Neural progenitor cell (in vitro differentiated cells): ENCODE measurements around the gene SH2D1B. TPM values are rescaled to one million over a fixed set of nuclear protein-coding genes. Genes with fewer than 3 reads are reported as not detected.

Experiments
- DNase-seq: peaks from one replicate; pipeline ENCODE4 v3.0.0-alpha.2; 2016; ENCODE audit warnings: low spot score
- H2AFZ ChIP-seq: fragments of 200-600 bp; sonication (generic); replicated peaks from 2 replicates; pipeline ENCODE4 v1.6.1; 2016; ENCODE audit warnings: antibody characterized with exemption
- H3F3A ChIP-seq: fragments of 200-600 bp; sonication (generic); 2 replicates; pipeline ENCODE4 v1.6.1; 2016; ENCODE audit warnings: antibody characterized with exemption, low read depth
- H3K27ac ChIP-seq: fragments of 200-600 bp; sonication (generic); 2 replicates; pipeline ENCODE4 v1.5.1; 2016; ENCODE audit warnings: mild to moderate bottlenecking
- H3K27me3 ChIP-seq: fragments of 200-600 bp; sonication (generic); 2 replicates; pipeline ENCODE4 v1.6.1; 2016; ENCODE audit warnings: mild to moderate bottlenecking, moderate library complexity
- H3K36me3 ChIP-seq: fragments of 200-600 bp; sonication (generic); 2 replicates; pipeline ENCODE4 v1.5.1; 2016
- H3K4me1 ChIP-seq: fragments of 200-600 bp; sonication (generic); 2 replicates; pipeline ENCODE4 v1.6.1; 2016; ENCODE audit warnings: mixed run types
- H3K4me2 ChIP-seq: fragments of 200-600 bp; sonication (generic); 2 replicates; pipeline ENCODE4 v1.6.1; 2016
- H3K4me3 ChIP-seq: fragments of 200-600 bp; sonication (generic); 2 replicates; pipeline ENCODE4 v1.5.1; 2016
- H3K79me2 ChIP-seq: fragments of 200-600 bp; sonication (generic); 2 replicates; pipeline ENCODE4 v1.6.1; 2016; ENCODE audit warnings: low read depth
- H3K9ac ChIP-seq: fragments of 200-600 bp; sonication (generic); 2 replicates; pipeline ENCODE4 v1.6.1; 2016
- H3K9me3 ChIP-seq: fragments of 200-600 bp; sonication (generic); 2 replicates; pipeline ENCODE4 v1.5.1; 2016; ENCODE audit warnings: low read depth
- H4K20me1 ChIP-seq: fragments of 200-600 bp; sonication (generic); 2 replicates; pipeline ENCODE4 v1.6.1; 2016; ENCODE audit warnings: low read depth
- H3K27ac Mint-ChIP-seq: 3 replicates; pipeline ENCODE4 v1.8.0; 2021; ENCODE audit warnings: mixed read lengths
- H3K27me3 Mint-ChIP-seq: 2 replicates; pipeline ENCODE4 v1.8.0; 2022; ENCODE audit warnings: low read depth, mild to moderate bottlenecking, inconsistent platforms, moderate library complexity, mixed read lengths; ENCODE audit not compliant: insufficient read depth
- H3K36me3 Mint-ChIP-seq: 3 replicates; pipeline ENCODE4 v1.8.0; 2021; ENCODE audit warnings: mixed read lengths
- H3K4me1 Mint-ChIP-seq: 3 replicates; pipeline ENCODE4 v1.8.0; 2021; ENCODE audit warnings: mixed read lengths
- H3K4me3 Mint-ChIP-seq: 3 replicates; pipeline ENCODE4 v1.8.0; 2021; ENCODE audit warnings: mild to moderate bottlenecking, moderate library complexity, mixed read lengths
- H3K9me3 Mint-ChIP-seq: 3 replicates; pipeline ENCODE4 v1.8.0; 2020; ENCODE audit warnings: mixed read lengths
- EZH2 ChIP-seq: fragments of 200-600 bp; sonication (generic); IDR thresholded peaks from 2 replicates; pipeline ENCODE4 v1.6.1; 2017; ENCODE audit warnings: antibody characterized with exemption, mild to moderate bottlenecking, moderate library complexity
- EZH2phosphoT487 ChIP-seq: fragments of 200-600 bp; sonication (generic); IDR thresholded peaks from 2 replicates; pipeline ENCODE4 v1.6.1; 2017; ENCODE audit warnings: antibody characterized with exemption
- total RNA-seq: library from RNA; depleted of rRNA; stranded (reverse); fragments of >200 nt; gene quantifications from 2 replicates; pipeline ENCODE4 v1.2.3, GENCODE V29; 2015; ENCODE audit warnings: low replicate concordance
- TF ChIP-seq, protein P1 (sequence below): fragments of 200-600 bp; sonication (generic); IDR thresholded peaks from 2 replicates; pipeline ENCODE4 v1.5.1; 2017; ENCODE audit warnings: antibody characterized with exemption, mild to moderate bottlenecking

Gene SH2D1B
- total RNA-seq, 1 donor from 2014 or later = not detected

DNA sequence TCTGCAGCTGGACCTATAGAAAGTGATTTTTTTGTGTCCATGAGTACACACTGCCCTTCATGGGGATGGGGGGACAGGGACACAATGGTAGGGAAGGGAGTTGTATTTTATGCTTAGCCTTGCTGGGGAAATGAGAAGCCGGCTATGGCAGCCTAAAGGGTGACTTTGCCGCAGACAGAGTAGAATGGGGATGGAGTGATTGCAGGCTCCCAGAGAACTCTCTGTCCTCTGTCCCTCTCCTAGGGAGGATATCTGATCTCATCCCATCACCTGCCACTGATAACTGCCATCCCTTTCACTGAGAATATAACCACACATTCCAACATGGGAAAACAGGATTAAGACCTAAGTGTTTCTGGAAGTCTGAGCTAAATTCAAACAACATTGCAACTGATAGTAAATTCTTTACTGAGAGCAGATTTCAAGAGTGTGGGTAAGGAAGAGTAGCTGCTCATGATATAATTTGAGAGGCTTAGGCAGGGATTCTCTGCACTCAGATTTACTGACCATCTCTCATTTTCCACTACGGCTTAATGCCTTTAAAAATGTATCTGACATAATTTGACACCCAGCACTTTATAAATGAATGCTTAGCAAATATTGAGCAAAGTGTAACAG, 13.9 kb downstream of the SH2D1B start:
- Mint-ChIP-seq H3K9me3 (peaks cover 14% of the 10 kb centered on the region), H3K4me1 (peaks cover 42% of the 10 kb centered on the region), H3K27ac (no peak overlapping the region), H3K4me3 (no peak overlapping the region), H3K27me3 (peaks cover 6% of the 10 kb centered on the region), H3K36me3 (peaks cover 7% of the 10 kb centered on the region)
- Histone ChIP-seq H3K4me2 (no peak overlapping the region), H3K9ac (no peak overlapping the region), H3K4me1 (peaks cover 25% of the 10 kb centered on the region), H3F3A (peaks cover 11% of the 10 kb centered on the region), H3K27me3 (no peaks in the 10 kb centered on the region), H4K20me1 (no peaks in the 10 kb centered on the region), H3K4me3 (no peak overlapping the region), H3K27ac (no peak overlapping the region), H3K79me2 (no peaks in the 10 kb centered on the region), H2AFZ (no peak overlapping the region), H3K36me3 (no peaks in the 10 kb centered on the region), H3K9me3 (no peaks in the 10 kb centered on the region)
- DNase-seq = no peak
- TF ChIP-seq EZH2phosphoT487 (no peak), EZH2 (no peak)
- TF ChIP-seq, protein P1, sequence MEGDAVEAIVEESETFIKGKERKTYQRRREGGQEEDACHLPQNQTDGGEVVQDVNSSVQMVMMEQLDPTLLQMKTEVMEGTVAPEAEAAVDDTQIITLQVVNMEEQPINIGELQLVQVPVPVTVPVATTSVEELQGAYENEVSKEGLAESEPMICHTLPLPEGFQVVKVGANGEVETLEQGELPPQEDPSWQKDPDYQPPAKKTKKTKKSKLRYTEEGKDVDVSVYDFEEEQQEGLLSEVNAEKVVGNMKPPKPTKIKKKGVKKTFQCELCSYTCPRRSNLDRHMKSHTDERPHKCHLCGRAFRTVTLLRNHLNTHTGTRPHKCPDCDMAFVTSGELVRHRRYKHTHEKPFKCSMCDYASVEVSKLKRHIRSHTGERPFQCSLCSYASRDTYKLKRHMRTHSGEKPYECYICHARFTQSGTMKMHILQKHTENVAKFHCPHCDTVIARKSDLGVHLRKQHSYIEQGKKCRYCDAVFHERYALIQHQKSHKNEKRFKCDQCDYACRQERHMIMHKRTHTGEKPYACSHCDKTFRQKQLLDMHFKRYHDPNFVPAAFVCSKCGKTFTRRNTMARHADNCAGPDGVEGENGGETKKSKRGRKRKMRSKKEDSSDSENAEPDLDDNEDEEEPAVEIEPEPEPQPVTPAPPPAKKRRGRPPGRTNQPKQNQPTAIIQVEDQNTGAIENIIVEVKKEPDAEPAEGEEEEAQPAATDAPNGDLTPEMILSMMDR = no peak

DNA sequence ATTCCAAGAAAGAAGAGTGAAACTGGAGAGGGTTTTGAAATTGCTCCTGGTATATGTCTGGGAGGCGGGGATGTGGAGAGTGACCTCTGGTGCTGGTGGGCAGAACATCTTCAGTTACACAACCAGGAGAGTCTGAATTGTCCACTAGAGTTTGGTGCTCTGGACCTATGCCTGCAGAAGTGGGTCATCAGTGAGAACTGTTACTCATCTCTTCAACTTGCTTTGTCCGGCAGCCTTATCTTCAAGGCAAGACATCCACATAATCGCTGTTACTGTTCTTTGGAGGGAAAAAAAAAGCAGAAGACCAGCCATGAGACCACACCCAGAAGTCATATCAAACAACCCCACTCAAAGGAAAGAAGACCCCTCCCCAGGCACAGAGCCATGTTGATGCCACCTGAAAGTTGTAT, 14.9 kb downstream of the SH2D1B start:
- no peak overlapping the region for H2AFZ ChIP-seq
- H3K27me3 ChIP-seq = no peaks in the 10 kb centered on the region
- peaks cover 33% of the 10 kb centered on the region for H3K4me1 ChIP-seq
- H3K27ac Mint-ChIP-seq = peak overlapping the region; percentile 63
- H3K79me2 ChIP-seq = no peaks in the 10 kb centered on the region
- H3K27ac ChIP-seq = no peak overlapping the region
- H3K36me3 ChIP-seq = no peaks in the 10 kb centered on the region
- H3K4me1 Mint-ChIP-seq = peaks cover 42% of the 10 kb centered on the region
- H3F3A ChIP-seq = peaks cover 21% of the 10 kb centered on the region
- H3K36me3 Mint-ChIP-seq = peaks cover 5% of the 10 kb centered on the region
- H3K27me3 Mint-ChIP-seq = peaks cover 6% of the 10 kb centered on the region
- no peaks in the 10 kb centered on the region for H3K9me3 ChIP-seq
- no peaks in the 10 kb centered on the region for H4K20me1 ChIP-seq
- no peak overlapping the region for H3K4me3 ChIP-seq
- H3K4me3 Mint-ChIP-seq = no peak overlapping the region
- TF ChIP-seq EZH2phosphoT487 (no peak), EZH2 (no peak)
- TF ChIP-seq, protein P1 = no peak
- no peak overlapping the region for H3K4me2 ChIP-seq
- H3K9me3 Mint-ChIP-seq = peaks cover 11% of the 10 kb centered on the region
- no peak overlapping the region for H3K9ac ChIP-seq
- no peak for DNase-seq

DNA sequence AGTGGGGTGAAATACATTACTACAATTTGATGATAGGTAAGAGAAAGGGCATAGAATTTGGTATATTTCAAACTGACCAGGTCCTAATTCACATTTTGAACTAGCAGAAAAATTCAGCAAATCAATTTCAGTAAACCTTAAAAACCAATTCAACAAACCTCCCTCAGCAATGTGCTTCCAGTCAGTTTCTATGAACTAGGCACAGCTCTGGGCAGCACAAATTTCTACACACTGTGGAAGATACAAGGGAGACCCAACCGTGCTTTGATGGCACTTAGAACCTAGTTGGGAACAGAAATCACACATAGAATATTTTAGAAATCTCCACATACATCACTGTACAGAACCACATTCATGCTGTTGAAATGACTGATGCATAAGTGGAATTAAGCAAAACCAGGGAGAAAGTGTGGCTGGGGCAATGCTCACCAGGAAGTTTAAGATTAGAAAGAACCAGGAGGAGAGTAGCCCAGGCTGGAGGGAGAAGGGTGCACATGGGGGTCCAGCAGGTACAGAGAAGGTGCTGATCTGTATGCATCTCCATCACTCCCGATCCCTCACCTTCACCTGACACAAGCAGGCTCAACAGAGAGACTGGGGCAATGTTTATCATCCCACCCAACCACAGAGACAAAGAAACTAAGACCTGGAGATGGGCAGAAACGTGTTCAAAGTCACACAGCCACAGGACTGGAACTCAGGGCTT, 15.6 kb downstream of the SH2D1B start:
- Histone ChIP-seq H3K36me3 (no peaks in the 10 kb centered on the region), H3K4me2 (no peak overlapping the region), H3K27ac (no peak overlapping the region), H3K79me2 (no peaks in the 10 kb centered on the region), H3K9me3 (no peaks in the 10 kb centered on the region), H3K9ac (no peak overlapping the region), H4K20me1 (no peaks in the 10 kb centered on the region), H2AFZ (no peak overlapping the region), H3K4me3 (no peak overlapping the region), H3K27me3 (no peaks in the 10 kb centered on the region), H3F3A (peaks cover 28% of the 10 kb centered on the region), H3K4me1 (peaks cover 38% of the 10 kb centered on the region)
- Mint-ChIP-seq H3K27ac (peak overlapping the region; percentile 14), H3K4me1 (peaks cover 43% of the 10 kb centered on the region), H3K36me3 (peaks cover 5% of the 10 kb centered on the region), H3K9me3 (peaks cover 11% of the 10 kb centered on the region), H3K4me3 (no peak overlapping the region), H3K27me3 (peaks cover 8% of the 10 kb centered on the region)
- no peak for TF ChIP-seq EZH2
- TF ChIP-seq EZH2phosphoT487 = no peak
- TF ChIP-seq, protein P1 = no peak
- DNase-seq = no peak
